GM23248 (cell line): ENCODE measurements around the gene CDH6. TPM values are rescaled to one million over a fixed set of nuclear protein-coding genes. Genes with fewer than 3 reads are reported as not detected.

Experiments used
- DNase-seq: peaks from one replicate; pipeline ENCODE4 v3.0.0-alpha.2; 2015
- H2AFZ ChIP-seq: fragments of 200-600 bp; sonication (generic); 2 replicates; pipeline ENCODE4 v1.6.1; 2016; ENCODE audit warnings: antibody characterized with exemption
- H3F3A ChIP-seq: fragments of 200-600 bp; sonication (generic); 2 replicates; pipeline ENCODE4 v1.6.1; 2016; ENCODE audit warnings: mild to moderate bottlenecking, antibody characterized with exemption, mixed run types; ENCODE audit not compliant: insufficient read depth
- H3K27ac ChIP-seq: fragments of 200-600 bp; sonication (generic); 2 replicates; pipeline ENCODE4 v1.5.1; 2016; ENCODE audit warnings: mild to moderate bottlenecking
- H3K27me3 ChIP-seq: fragments of 200-600 bp; sonication (generic); replicated peaks from 2 replicates; pipeline ENCODE4 v1.6.1; 2016; ENCODE audit warnings: mild to moderate bottlenecking; ENCODE audit not compliant: insufficient read depth
- H3K36me3 ChIP-seq: fragments of 200-600 bp; sonication (generic); 2 replicates; pipeline ENCODE4 v1.6.1; 2016; ENCODE audit warnings: low read depth, mild to moderate bottlenecking
- H3K4me1 ChIP-seq: fragments of 200-600 bp; sonication (generic); 2 replicates; pipeline ENCODE4 v1.6.1; 2016; ENCODE audit warnings: mild to moderate bottlenecking; ENCODE audit not compliant: insufficient read depth
- H3K4me2 ChIP-seq: fragments of 200-600 bp; sonication (generic); one replicate; pipeline ENCODE4 v1.6.1; 2016; ENCODE audit warnings: mild to moderate bottlenecking; ENCODE audit not compliant: unreplicated experiment
- H3K4me3 ChIP-seq: fragments of 200-600 bp; sonication (generic); 2 replicates; pipeline ENCODE4 v1.5.1; 2016; ENCODE audit warnings: mild to moderate bottlenecking
- H3K79me2 ChIP-seq: fragments of 200-600 bp; sonication (generic); 2 replicates; pipeline ENCODE4 v1.6.1; 2016; ENCODE audit warnings: mild to moderate bottlenecking; ENCODE audit not compliant: insufficient read depth
- H3K9ac ChIP-seq: fragments of 200-600 bp; sonication (generic); 2 replicates; pipeline ENCODE4 v1.6.1; 2016; ENCODE audit warnings: mild to moderate bottlenecking
- H3K9me2 ChIP-seq: fragments of 200-600 bp; sonication (generic); 2 replicates; pipeline ENCODE4 v1.6.1; 2016; ENCODE audit warnings: mixed run types, mild to moderate bottlenecking, moderate library complexity; ENCODE audit not compliant: insufficient read depth
- H3K9me3 ChIP-seq: fragments of 200-600 bp; sonication (generic); one replicate; pipeline ENCODE4 v1.6.1; 2017; ENCODE audit warnings: low read depth
- H4K20me1 ChIP-seq: fragments of 200-600 bp; sonication (generic); 2 replicates; pipeline ENCODE4 v1.6.0; 2016; ENCODE audit not compliant: insufficient read depth
- EZH2 ChIP-seq: fragments of 200-600 bp; sonication (generic); IDR thresholded peaks from 2 replicates; pipeline ENCODE4 v1.6.1; 2018; ENCODE audit warnings: antibody characterized with exemption, mild to moderate bottlenecking; ENCODE audit not compliant: insufficient read depth, poor library complexity, severe bottlenecking
- EZH2phosphoT487 ChIP-seq: fragments of 200-600 bp; sonication (generic); IDR thresholded peaks from 2 replicates; pipeline ENCODE4 v1.6.1; 2018; ENCODE audit warnings: antibody characterized with exemption, moderate library complexity, mild to moderate bottlenecking, low read depth; ENCODE audit not compliant: insufficient read depth
- in situ Hi-C: fragments of 300-500 bp; cut with MboI; formaldehyde crosslinking; loops from 2 replicates; pipeline ENCODE4 v1.15.0; 2020
- polyA plus RNA-seq: library from polyadenylated mRNA; unstranded; fragments of >200 nt; fragmentation: Nextera tagmentation; extraction: Ambion mirVana; gene quantifications from 2 replicates; pipeline ENCODE4 v1.2.1, GENCODE V29; 2016
- total RNA-seq: library from RNA; depleted of rRNA; stranded (reverse); fragments of >200 nt; shearing (Covaris generic); gene quantifications from 2 replicates; pipeline ENCODE4 v1.2.3, GENCODE V29; 2014

Gene CDH6
- total and polyA plus RNA-seq, 2 experiments from 2014 or later = 4.1 to 7.2 TPM

GRCh38 chr5:31378136-31378535 lies 184.7 kb downstream of the CDH6 start:
- Histone ChIP-seq H3K36me3 (no peaks in the 10 kb centered on the region), H3K4me1 (peaks cover 8% of the 10 kb centered on the region), H3K9me3 (no peaks in the 10 kb centered on the region), H3F3A (peaks cover 4% of the 10 kb centered on the region; the same call in 1 of the 2 replicates), H3K9me2 (no peaks in the 10 kb centered on the region), H3K4me2 (no peak overlapping the region), H3K9ac (no peak overlapping the region), H4K20me1 (no peaks in the 10 kb centered on the region), H3K27ac (no peak overlapping the region), H3K4me3 (no peak overlapping the region), H3K79me2 (no peaks in the 10 kb centered on the region), H2AFZ (no peak overlapping the region), H3K27me3 (no peaks in the 10 kb centered on the region)
- no peak for DNase-seq
- in situ Hi-C loops = no loop called here
- TF ChIP-seq EZH2 (no peak), EZH2phosphoT487 (no peak)
